Astrocyte (in vitro differentiated cells and primary cell): ENCODE measurements around the gene AUTS2. TPM values are rescaled to one million over a fixed set of nuclear protein-coding genes. Genes with fewer than 3 reads are reported as not detected.

Experiments used
- DNase-seq: peaks from one replicate; pipeline ENCODE4 v3.0.0-alpha.2; 2010; ENCODE audit warnings: low read depth
- FAIRE-seq: peaks from 2 replicates; lab custom pipeline; 2011; peaks lifted over from hg19 to GRCh38; lab: Jason Lieb, UNC
- H2AFZ ChIP-seq: 2 replicates; pipeline ENCODE4 v1.6.0; 2012; ENCODE audit warnings: low read depth, low read length, inconsistent platforms
- H3K27ac ChIP-seq: 2 replicates; pipeline ENCODE4 v1.5.1; 2011; ENCODE audit warnings: low read depth, low read length, inconsistent platforms
- H3K27me3 ChIP-seq: 2 replicates; pipeline ENCODE4 v1.6.0; 2011; ENCODE audit warnings: low read length, inconsistent platforms; ENCODE audit not compliant: insufficient read depth
- H3K36me3 ChIP-seq: 2 replicates; pipeline ENCODE4 v1.5.1; 2011; ENCODE audit warnings: low read length, inconsistent platforms; ENCODE audit not compliant: insufficient read depth
- H3K4me1 ChIP-seq: 2 replicates; pipeline ENCODE4 v1.5.1; 2011; ENCODE audit warnings: low read length, inconsistent platforms; ENCODE audit not compliant: insufficient read depth
- H3K4me2 ChIP-seq: 2 replicates; pipeline ENCODE4 v1.6.0; 2012; ENCODE audit warnings: low read length, inconsistent platforms
- H3K4me3 ChIP-seq: 2 replicates; pipeline ENCODE4 v1.5.1; 2011; ENCODE audit warnings: low read depth, mild to moderate bottlenecking, low read length, inconsistent platforms; ENCODE audit not compliant: insufficient read depth
- H3K79me2 ChIP-seq: 2 replicates; pipeline ENCODE4 v1.6.0; 2012; ENCODE audit warnings: mild to moderate bottlenecking, low read length, inconsistent platforms; ENCODE audit not compliant: insufficient read depth
- H3K9ac ChIP-seq: 2 replicates; pipeline ENCODE4 v1.6.0; 2012; ENCODE audit warnings: mild to moderate bottlenecking, low read length, inconsistent platforms
- H3K9me3 ChIP-seq: 2 replicates; pipeline ENCODE4 v1.5.1; 2012; ENCODE audit warnings: low read depth, mild to moderate bottlenecking, low read length, inconsistent platforms; ENCODE audit not compliant: insufficient read depth
- H4K20me1 ChIP-seq: 2 replicates; pipeline ENCODE4 v1.6.0; 2012; ENCODE audit warnings: low read length, inconsistent platforms; ENCODE audit not compliant: insufficient read depth
- H3K27ac Mint-ChIP-seq: one replicate; pipeline ENCODE4 v1.8.0; 2021; ENCODE audit warnings: mild to moderate bottlenecking, mixed read lengths; ENCODE audit not compliant: unreplicated experiment
- H3K27me3 Mint-ChIP-seq: one replicate; pipeline ENCODE4 v1.8.0; 2021; ENCODE audit warnings: low read depth, mixed read lengths; ENCODE audit not compliant: unreplicated experiment
- H3K36me3 Mint-ChIP-seq: one replicate; pipeline ENCODE4 v1.8.0; 2021; ENCODE audit warnings: low read depth, mixed read lengths; ENCODE audit not compliant: unreplicated experiment
- H3K4me1 Mint-ChIP-seq: one replicate; pipeline ENCODE4 v1.8.0; 2021; ENCODE audit warnings: low read depth, mixed read lengths; ENCODE audit not compliant: unreplicated experiment
- H3K4me3 Mint-ChIP-seq: one replicate; pipeline ENCODE4 v1.8.0; 2021; ENCODE audit warnings: mild to moderate bottlenecking, moderate library complexity, mixed read lengths; ENCODE audit not compliant: unreplicated experiment
- H3K9me3 Mint-ChIP-seq: one replicate; pipeline ENCODE4 v1.8.0; 2021; ENCODE audit warnings: mild to moderate bottlenecking, mixed read lengths; ENCODE audit not compliant: unreplicated experiment
- EZH2 ChIP-seq: IDR thresholded peaks from 2 replicates; pipeline ENCODE4 v1.6.1; 2012; ENCODE audit warnings: mild to moderate bottlenecking, low read length, inconsistent platforms; ENCODE audit not compliant: insufficient read depth
- total RNA-seq: library from RNA; stranded (reverse); gene quantifications from 2 replicates; pipeline ENCODE4 v1.2.1, GENCODE V29; 2021
- TF ChIP-seq, protein P1 (sequence below): IDR thresholded peaks from 2 replicates; pipeline ENCODE4 v1.5.1; 2011; ENCODE audit warnings: low read depth, mild to moderate bottlenecking, inconsistent platforms, low read length, moderate library complexity; ENCODE audit not compliant: insufficient read depth

AUTS2 gene
- total RNA-seq, 1 donor from 2014 or later, result 73.2 TPM

DNA sequence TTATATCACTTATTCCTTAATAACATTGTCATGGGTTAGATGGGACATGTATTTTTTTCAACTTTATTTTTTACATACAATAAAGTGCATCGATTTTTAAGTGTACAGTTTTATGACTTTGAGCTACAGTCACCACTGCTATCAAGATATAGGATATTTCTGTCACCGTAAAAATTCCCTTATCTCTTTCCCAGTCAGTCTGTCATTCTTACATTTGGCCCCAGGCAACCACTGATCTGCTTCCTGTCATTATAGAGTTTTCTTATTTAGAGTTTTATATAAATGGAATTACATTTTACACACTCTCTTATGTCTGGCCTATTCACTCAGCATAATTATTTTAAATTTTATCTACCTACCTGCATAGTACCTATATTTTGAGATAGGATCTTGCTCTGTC is 145.2 kb downstream of the AUTS2 start:
- FAIRE-seq (no peak), DNase-seq (no peak)
- Mint-ChIP-seq H3K27ac (no peak overlapping the region), H3K4me3 (no peak overlapping the region), H3K36me3 (peaks cover 2% of the 10 kb centered on the region), H3K4me1 (peaks cover 24% of the 10 kb centered on the region), H3K9me3 (peaks cover 1% of the 10 kb centered on the region), H3K27me3 (no peaks in the 10 kb centered on the region)
- peaks cover 17% of the 10 kb centered on the region for H3K79me2 ChIP-seq
- H3K36me3 ChIP-seq, result no peaks in the 10 kb centered on the region
- TF ChIP-seq, protein P1, sequence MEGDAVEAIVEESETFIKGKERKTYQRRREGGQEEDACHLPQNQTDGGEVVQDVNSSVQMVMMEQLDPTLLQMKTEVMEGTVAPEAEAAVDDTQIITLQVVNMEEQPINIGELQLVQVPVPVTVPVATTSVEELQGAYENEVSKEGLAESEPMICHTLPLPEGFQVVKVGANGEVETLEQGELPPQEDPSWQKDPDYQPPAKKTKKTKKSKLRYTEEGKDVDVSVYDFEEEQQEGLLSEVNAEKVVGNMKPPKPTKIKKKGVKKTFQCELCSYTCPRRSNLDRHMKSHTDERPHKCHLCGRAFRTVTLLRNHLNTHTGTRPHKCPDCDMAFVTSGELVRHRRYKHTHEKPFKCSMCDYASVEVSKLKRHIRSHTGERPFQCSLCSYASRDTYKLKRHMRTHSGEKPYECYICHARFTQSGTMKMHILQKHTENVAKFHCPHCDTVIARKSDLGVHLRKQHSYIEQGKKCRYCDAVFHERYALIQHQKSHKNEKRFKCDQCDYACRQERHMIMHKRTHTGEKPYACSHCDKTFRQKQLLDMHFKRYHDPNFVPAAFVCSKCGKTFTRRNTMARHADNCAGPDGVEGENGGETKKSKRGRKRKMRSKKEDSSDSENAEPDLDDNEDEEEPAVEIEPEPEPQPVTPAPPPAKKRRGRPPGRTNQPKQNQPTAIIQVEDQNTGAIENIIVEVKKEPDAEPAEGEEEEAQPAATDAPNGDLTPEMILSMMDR, result no peak
- TF ChIP-seq EZH2, result no peak
- H3K9me3 ChIP-seq, result no peaks in the 10 kb centered on the region
- no peak overlapping the region for H2AFZ ChIP-seq
- no peak overlapping the region for H3K27ac ChIP-seq
- H3K9ac ChIP-seq, result no peak overlapping the region
- H3K4me1 ChIP-seq, result peaks cover 13% of the 10 kb centered on the region
- no peak overlapping the region for H3K4me3 ChIP-seq
- no peak overlapping the region for H3K4me2 ChIP-seq
- H3K27me3 ChIP-seq, result no peaks in the 10 kb centered on the region
- H4K20me1 ChIP-seq, result peaks cover 68% of the 10 kb centered on the region

DNA sequence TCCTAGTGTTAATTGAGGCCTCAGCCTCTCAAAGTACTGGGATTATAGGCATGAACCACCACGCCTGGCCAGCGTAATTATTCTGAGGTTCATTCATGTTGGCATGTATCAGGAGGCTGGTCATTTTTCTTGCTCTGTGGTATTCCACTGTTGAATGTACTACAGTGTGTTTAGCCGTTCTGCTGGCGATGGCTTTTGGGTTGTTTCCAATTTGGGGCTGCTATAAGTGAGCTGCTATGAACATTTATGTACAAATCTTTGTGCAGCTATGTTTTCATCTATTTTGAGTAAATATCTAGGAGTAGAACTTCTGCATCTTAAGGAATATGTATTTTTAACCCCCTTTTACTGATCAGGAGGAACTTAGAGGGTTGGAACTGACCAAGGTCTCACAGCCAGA is 145.8 kb downstream of the AUTS2 start:
- Histone ChIP-seq H3K9ac (no peak overlapping the region), H2AFZ (no peak overlapping the region), H4K20me1 (peaks cover 68% of the 10 kb centered on the region), H3K9me3 (no peaks in the 10 kb centered on the region), H3K27me3 (no peaks in the 10 kb centered on the region), H3K4me3 (no peak overlapping the region), H3K27ac (no peak overlapping the region), H3K4me2 (no peak overlapping the region), H3K4me1 (peaks cover 9% of the 10 kb centered on the region), H3K79me2 (peaks cover 17% of the 10 kb centered on the region), H3K36me3 (no peaks in the 10 kb centered on the region)
- no peak for DNase-seq
- TF ChIP-seq EZH2, result no peak
- TF ChIP-seq, protein P1, result no peak
- H3K27me3 Mint-ChIP-seq, result no peaks in the 10 kb centered on the region
- FAIRE-seq, result no peak
- H3K4me3 Mint-ChIP-seq, result no peak overlapping the region
- H3K36me3 Mint-ChIP-seq, result peaks cover 2% of the 10 kb centered on the region
- H3K27ac Mint-ChIP-seq, result no peak overlapping the region
- peaks cover 24% of the 10 kb centered on the region for H3K4me1 Mint-ChIP-seq
- H3K9me3 Mint-ChIP-seq, result peaks cover 1% of the 10 kb centered on the region

DNA sequence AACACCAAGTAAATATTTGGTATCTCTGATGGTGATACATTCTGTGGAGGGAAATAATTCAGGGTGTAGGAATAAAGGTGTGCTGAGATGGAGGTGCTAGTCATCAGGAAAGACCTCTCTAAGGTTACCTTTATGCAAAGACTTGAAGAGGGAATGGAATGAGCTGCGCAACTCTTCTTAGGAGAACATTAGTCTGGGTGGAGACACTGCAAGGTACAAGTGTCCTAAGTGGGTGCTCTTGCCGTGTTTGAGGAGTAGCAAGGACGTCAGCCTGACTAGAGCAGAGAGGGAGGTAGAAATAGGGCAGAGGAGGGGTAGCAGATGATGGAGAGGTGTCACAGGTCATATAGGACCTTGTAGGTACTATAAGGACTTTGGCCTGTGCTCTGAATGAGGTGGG is 148.1 kb downstream of the AUTS2 start:
- no peaks in the 10 kb centered on the region for H3K27me3 Mint-ChIP-seq
- no peak overlapping the region for H3K27ac Mint-ChIP-seq
- no peak overlapping the region for H3K4me2 ChIP-seq
- DNase-seq (no peak), FAIRE-seq (no peak)
- no peaks in the 10 kb centered on the region for H3K27me3 ChIP-seq
- H3K27ac ChIP-seq, result no peak overlapping the region
- H3K9me3 ChIP-seq, result no peaks in the 10 kb centered on the region
- H3K36me3 Mint-ChIP-seq, result peaks cover 2% of the 10 kb centered on the region
- H3K4me3 ChIP-seq, result no peak overlapping the region
- H3K36me3 ChIP-seq, result no peaks in the 10 kb centered on the region
- peaks cover 6% of the 10 kb centered on the region for H3K4me1 ChIP-seq
- peaks cover 28% of the 10 kb centered on the region for H3K79me2 ChIP-seq
- no peak overlapping the region for H3K9ac ChIP-seq
- H3K9me3 Mint-ChIP-seq, result peaks cover 1% of the 10 kb centered on the region
- no peak for TF ChIP-seq EZH2
- TF ChIP-seq, protein P1, result no peak
- H3K4me1 Mint-ChIP-seq, result peaks cover 16% of the 10 kb centered on the region
- no peak overlapping the region for H2AFZ ChIP-seq
- H4K20me1 ChIP-seq, result peaks cover 63% of the 10 kb centered on the region
- no peak overlapping the region for H3K4me3 Mint-ChIP-seq
